GM19025 (cell line): ENCODE measurements around the gene EML4.

ENCODE experiments used
- ATAC-seq: cut with Tn5 transposase; IDR thresholded peaks from one replicate; pipeline ENCODE4 v1.9.1; 2021; ENCODE audit warnings: mild to moderate bottlenecking, low read depth, moderate library complexity; ENCODE audit not compliant: unreplicated experiment

The EML4 gene

DNA sequence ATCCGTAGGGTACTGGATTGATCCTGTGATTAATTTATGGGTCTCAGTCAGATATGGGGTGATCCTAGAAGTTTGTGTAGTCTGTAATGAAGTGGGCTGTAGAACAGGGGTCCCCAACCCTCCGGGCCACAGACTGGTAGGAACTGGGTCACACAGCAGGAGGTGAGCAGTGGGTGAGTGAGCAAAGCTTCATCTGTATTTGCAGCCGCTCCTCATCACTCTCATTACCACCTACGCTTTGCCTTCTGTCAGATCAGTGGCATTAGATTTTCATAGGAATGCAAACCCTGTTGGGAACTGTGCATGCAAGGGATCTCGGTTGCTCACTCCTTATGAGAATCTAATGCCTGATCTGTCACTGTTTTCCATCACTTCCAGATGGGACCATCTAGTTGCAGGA is 48.8 kb downstream of the EML4 start:
- no peak for ATAC-seq

DNA sequence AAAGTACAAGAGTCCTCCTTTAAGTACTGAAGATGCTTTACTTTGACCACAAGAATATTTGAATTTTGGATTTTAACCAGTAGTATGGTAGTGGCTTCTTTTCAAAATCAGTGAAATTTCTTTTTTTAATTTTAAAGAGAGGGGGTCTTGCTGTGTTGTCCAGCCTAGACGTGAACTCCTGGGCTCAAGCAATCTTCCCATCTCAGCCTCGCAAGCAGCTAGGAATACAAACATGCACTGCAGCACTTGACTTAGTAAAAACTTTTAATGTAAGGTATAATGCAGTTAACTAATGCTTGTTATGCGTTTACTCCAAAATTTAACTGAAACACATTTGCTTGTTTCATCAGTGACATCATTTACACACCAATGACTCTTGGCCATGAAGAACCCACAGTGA is 49.6 kb downstream of the EML4 start:
- ATAC-seq: no peak

- no peak for ATAC-seq
These were observed 50.0 kb downstream of the EML4 start for GRCh38 chr2:42219160-42219559.

DNA sequence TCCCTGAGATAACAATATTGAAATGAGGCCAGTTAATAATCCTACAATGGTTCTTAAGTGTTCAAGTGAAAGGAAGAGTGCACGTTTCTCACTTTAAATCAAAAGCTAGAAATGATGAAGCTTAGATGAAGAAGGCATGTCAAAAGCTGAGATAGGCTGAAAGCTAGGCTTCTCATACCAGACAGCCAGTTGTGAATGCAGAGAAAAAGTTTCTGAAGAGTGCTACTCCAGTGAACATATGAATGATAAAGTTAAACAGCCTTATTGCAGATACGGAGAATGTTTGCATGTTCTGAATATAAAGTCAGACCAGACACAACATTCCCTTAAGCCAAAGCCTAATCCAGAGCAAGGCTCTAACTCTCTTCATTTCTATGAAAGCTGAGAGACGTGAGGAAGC is 51.4 kb downstream of the EML4 start:
- no peak for ATAC-seq

GRCh38 chr2:42223067-42223854 is 54.1 kb downstream of the EML4 start:
- ATAC-seq: no peak

- no peak for ATAC-seq
These were observed 54.7 kb downstream of the EML4 start for GRCh38 chr2:42223855-42224268.

DNA sequence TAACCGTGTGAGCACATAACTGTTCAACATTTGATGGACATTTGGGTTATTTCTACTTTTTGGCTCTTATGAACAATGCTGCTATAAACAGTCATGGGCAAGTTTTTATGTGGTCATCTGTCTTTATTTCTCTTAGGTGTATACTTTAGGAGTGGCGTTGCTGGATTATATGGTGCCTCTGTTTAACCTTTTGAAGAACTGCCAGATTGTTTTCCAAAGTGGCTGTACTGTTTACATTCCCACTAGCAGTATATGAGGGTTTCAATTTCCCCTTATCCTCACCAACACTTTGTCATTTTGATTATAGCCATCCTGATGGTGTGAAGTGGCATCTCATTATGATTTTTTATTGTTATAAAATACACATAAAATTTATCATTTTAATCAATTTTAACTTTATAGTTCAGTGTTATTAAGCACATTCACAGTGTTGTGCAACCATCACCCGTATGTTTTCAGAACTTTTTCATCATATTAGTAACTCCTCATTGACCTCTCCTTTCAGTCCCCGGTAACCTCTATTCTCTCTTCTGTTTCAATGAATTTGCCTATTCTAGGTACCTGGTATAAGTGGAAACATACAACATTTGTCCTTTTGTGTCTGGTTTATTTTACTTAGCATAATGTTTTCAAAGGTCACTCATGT is 55.4 kb downstream of the EML4 start:
- ATAC-seq: no peak

- no peak for ATAC-seq
These were observed 56.4 kb downstream of the EML4 start for GRCh38 chr2:42225573-42225972.

GRCh38 chr2:42227491-42227890 is 58.3 kb downstream of the EML4 start:
- ATAC-seq: no peak

GRCh38 chr2:42228101-42228500 is 58.9 kb downstream of the EML4 start:
- ATAC-seq: no peak

DNA sequence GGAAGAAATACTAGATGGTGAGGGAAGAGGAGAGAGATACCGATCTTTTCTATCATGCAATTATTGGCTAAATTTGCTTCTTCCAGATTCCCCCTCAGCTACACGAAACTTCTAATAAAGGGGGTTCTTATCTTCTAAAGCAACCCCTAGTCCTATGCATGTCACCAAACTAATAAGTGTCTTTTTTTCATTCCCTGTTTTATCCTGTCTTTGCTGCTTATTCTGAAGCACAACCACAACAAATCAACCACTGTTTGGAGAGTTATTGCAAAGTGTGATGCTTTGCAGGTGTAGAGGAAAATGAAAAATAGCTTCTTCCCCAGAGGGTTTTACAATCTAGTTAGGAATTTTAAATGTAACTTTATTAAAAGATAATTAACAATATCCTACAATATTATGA is 60.8 kb downstream of the EML4 start:
- ATAC-seq: no peak

DNA sequence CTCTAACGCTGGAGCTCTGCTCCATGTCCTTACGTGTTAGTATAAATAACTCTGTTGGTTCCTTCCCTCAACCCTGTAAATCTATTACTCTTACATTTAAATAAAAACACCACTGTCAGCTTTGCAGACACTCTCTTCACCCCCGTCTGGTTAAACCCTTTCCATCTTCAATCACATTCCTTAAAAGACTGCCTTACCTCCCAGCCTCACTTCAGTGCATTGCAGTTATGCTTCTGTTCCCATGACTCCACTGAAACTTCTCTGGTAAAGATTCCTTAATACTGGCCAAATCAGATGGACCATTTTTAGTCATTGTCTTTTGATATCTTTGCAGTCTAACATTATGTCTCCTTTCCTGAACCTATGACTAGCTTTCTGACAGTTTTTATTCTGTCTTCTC is 61.7 kb downstream of the EML4 start:
- ATAC-seq: no peak

DNA sequence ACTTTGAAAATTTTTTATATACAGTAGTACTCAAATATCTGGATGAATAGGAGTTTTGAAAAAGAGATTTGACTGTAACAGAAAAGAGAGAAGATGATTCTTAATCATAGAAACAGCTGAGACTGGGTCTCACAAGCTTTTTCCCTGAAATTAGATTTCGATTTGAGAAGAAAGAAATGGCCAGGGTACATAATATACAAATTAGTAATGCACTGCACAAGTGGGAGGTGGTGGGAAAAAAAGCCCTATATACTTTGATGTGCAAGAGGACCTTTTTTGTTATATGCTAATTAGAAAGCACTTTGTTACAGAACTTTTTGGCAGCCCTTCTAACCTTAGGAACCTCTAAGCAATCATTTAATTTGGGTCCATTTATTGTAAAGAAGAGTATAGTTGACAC is 62.9 kb downstream of the EML4 start:
- no peak for ATAC-seq

- ATAC-seq: no peak
These were observed 64.9 kb downstream of the EML4 start for GRCh38 chr2:42233976-42234441.

- ATAC-seq: no peak
These were observed 67.8 kb downstream of the EML4 start for GRCh38 chr2:42236911-42237310.

DNA sequence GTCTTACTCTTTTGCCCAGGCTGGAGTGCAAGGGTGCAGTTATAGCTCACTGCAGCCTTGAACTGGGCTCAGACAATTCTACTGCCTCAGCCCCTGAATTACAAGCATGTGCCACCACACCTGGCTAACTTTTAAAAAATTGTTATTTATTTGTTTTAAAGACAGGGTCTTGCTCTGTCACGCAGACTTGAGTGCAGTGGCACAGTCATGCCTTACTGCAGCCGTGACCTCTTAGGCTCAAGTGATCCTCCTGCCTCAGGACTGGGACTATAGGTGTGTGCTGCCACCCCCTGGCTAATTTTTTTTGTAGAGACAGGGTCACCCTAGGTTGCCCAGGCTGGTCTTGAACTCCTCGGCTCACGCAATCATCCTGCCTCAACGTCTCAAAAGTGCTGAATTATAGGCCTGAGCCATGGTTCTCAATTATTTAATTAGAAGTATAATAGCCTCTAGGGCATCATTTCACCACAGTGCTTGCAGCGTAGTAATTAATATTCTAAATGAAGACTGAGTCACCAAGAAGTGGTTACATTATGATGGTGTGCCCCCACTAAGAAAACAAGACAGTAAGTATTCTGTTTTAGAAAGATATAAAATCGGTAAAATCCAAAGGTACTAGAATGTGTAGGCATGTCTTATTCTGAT is 69.6 kb downstream of the EML4 start:
- peak; percentile 83 for ATAC-seq

DNA sequence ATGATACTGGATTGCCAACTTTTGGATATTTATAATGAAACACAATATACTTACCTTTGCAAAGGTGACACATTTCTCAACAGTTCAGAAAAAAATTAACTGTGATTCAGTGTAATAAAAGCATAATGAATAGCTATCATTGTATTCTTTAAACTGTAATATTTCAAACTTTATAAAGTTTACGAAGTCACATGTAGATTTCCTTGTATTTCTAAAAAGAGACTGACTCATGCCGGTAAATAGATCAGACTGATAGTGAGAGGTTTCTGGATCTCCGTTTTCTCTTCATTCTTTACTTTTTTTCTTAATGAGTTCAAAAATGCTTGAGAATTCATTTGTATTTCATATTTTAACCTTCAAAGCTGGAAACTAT is 70.1 kb downstream of the EML4 start:
- ATAC-seq: no peak

- ATAC-seq: no peak
These were observed 70.7 kb downstream of the EML4 start for GRCh38 chr2:42239811-42240210.

- no peak for ATAC-seq
These were observed 72.4 kb downstream of the EML4 start for GRCh38 chr2:42241517-42241916.

- no peak for ATAC-seq
These were observed 74.1 kb downstream of the EML4 start for GRCh38 chr2:42243297-42243696.

- ATAC-seq: no peak
These were observed 75.4 kb downstream of the EML4 start for GRCh38 chr2:42244520-42244919.

- ATAC-seq: no peak
These were observed 76.2 kb downstream of the EML4 start for GRCh38 chr2:42245396-42245795.
